HG02610 (cell line): ENCODE data around the gene ACTR3.
"Not testable (repeated sequence)": the region's sequence is repeated elsewhere in the genome, so short reads cannot be mapped to it uniquely, and the experiment has no call there.

ENCODE experiments used
- ATAC-seq: cut with Tn5 transposase; IDR thresholded peaks from one replicate; pipeline ENCODE4 v1.9.1; 2021; ENCODE audit warnings: mild to moderate bottlenecking, moderate library complexity; ENCODE audit not compliant: unreplicated experiment

ACTR3 gene

GRCh38 chr2:113901943-113902342, 12.1 kb downstream of the ACTR3 start:
- ATAC-seq = no peak

- no peak for ATAC-seq
Measured at GRCh38 chr2:113905886-113906285, 16.0 kb downstream of the ACTR3 start.

GRCh38 chr2:113906647-113907046, 16.8 kb downstream of the ACTR3 start:
- no peak for ATAC-seq

- no peak for ATAC-seq
Measured at GRCh38 chr2:113907297-113907696, 17.4 kb downstream of the ACTR3 start.

- ATAC-seq = peak; percentile 55
Measured at GRCh38 chr2:113910110-113910717, 20.3 kb downstream of the ACTR3 start.

GRCh38 chr2:113910967-113911678, 21.2 kb downstream of the ACTR3 start:
- ATAC-seq = peak; percentile 53

- ATAC-seq = no peak
Measured at GRCh38 chr2:113915082-113915819, 25.4 kb downstream of the ACTR3 start.

GRCh38 chr2:113918229-113918628, 28.3 kb downstream of the ACTR3 start:
- ATAC-seq = no peak

- no peak for ATAC-seq
Measured at GRCh38 chr2:113920996-113921395, 31.1 kb downstream of the ACTR3 start.

GRCh38 chr2:113922335-113922734, 32.4 kb downstream of the ACTR3 start:
- ATAC-seq = no peak

- no peak for ATAC-seq
Measured at GRCh38 chr2:113922784-113923183, 32.9 kb downstream of the ACTR3 start.

- ATAC-seq = no peak
Measured at GRCh38 chr2:113925884-113926283, 36.0 kb downstream of the ACTR3 start.

- no peak for ATAC-seq
Measured at GRCh38 chr2:113926314-113926713, 36.4 kb downstream of the ACTR3 start.

GRCh38 chr2:113930448-113930847, 40.6 kb downstream of the ACTR3 start:
- no peak for ATAC-seq

- no peak for ATAC-seq
Measured at GRCh38 chr2:113937501-113937900, 47.6 kb downstream of the ACTR3 start.

GRCh38 chr2:113940891-113941290, 51.0 kb downstream of the ACTR3 start:
- ATAC-seq = no peak

- ATAC-seq = not testable (repeated sequence)
Measured at GRCh38 chr2:113945784-113946183, 55.9 kb downstream of the ACTR3 start.

GRCh38 chr2:113950906-113951305, 61.0 kb downstream of the ACTR3 start:
- not testable (repeated sequence) for ATAC-seq

GRCh38 chr2:113961000-113961399, 71.1 kb downstream of the ACTR3 start:
- no peak for ATAC-seq

GRCh38 chr2:113962692-113963480, 73.0 kb downstream of the ACTR3 start:
- no peak for ATAC-seq

GRCh38 chr2:113963965-113964364, 74.1 kb downstream of the ACTR3 start:
- ATAC-seq = no peak
